Sigmoid colon (tissue), 4 donors: Measurements from ENCODE around the gene PLEKHG4B.

ENCODE experiments used
- EP300 ChIP-seq, 4 donors: sonication (generic); formaldehyde crosslinking; IDR thresholded peaks; one replicate each; pipeline ENCODE4 v1.6.1; 2017; ENCODE audit warnings: antibody characterized with exemption in 4 of 4
- POLR2AphosphoS5 ChIP-seq, 4 donors: sonication (generic); formaldehyde crosslinking; IDR thresholded peaks; one replicate each; pipeline ENCODE4 v1.6.1; 2017; ENCODE audit warnings: antibody characterized with exemption in 4 of 4

DNA sequence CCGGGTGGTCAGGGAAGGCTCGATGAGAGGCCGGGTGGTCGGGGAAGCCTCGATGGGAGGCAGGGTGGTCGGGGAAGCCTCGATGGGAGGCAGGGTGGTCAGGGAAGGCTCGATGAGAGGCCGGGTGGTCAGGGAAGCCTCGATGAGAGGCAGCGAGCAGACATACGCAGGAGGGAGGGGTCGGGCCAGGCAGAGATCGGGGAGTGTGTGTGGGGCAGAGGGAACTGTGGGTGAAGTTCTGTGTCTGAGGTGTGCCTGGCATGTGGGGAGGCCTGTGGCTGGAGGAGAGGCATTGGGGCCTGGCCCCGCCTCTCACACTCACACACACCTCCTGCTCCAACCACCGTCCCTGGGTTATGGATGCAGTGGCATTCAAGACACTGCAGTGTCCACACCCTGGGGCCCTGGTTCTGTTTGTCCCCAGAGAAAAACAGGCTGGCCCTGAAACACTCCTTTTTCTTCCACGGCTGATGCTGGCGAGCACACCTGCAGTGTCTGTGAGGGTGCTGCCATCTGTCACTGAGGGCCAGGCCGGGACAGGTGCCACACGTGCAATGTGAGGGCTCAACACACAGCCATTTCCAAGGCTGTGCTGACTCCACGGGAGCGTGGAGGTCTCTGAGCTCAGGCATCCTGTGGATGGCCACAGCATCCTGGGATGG lies 6.5 kb upstream of the PLEKHG4B start:
- TF ChIP-seq EP300 (IDR thresholded peaks at IDR 0.05) (no peak), POLR2AphosphoS5 (IDR thresholded peaks at IDR 0.05) (no peak)
